Measurements from ENCODE around the gene ZC3H12D.
A peak's percentile ranks its signal among the peaks of the same experiment; 100 is the strongest.

ZC3H12D gene

GRCh38 chr6:149443411-149444181, 41.2 kb downstream of the ZC3H12D start:
- no peak for DNase-seq (ENCODE audit: low read depth, low spot score)

GRCh38 chr6:149441740-149442139, 43.1 kb downstream of the ZC3H12D start:
- DNase-seq (ENCODE audit: low read depth, low spot score), result no peak

GRCh38 chr6:149440735-149441671, 43.8 kb downstream of the ZC3H12D start:
- no peak for DNase-seq (ENCODE audit: low read depth, low spot score)

GRCh38 chr6:149439626-149440025, 45.2 kb downstream of the ZC3H12D start:
- no peak for DNase-seq (ENCODE audit: low read depth, low spot score)

- no peak for DNase-seq (ENCODE audit: low read depth, low spot score)
Observed at GRCh38 chr6:149438855-149439254, 46.0 kb downstream of the ZC3H12D start.

GRCh38 chr6:149437212-149437611, 47.6 kb downstream of the ZC3H12D start:
- peak; percentile 21 for DNase-seq (ENCODE audit: low read depth, low spot score)

GRCh38 chr6:149436647-149437046, 48.2 kb downstream of the ZC3H12D start:
- DNase-seq (ENCODE audit: low read depth, low spot score), result no peak

GRCh38 chr6:149435919-149436586, 48.8 kb downstream of the ZC3H12D start:
- DNase-seq (ENCODE audit: low read depth, low spot score), result no peak

GRCh38 chr6:149433881-149434280, 50.9 kb downstream of the ZC3H12D start:
- no peak for DNase-seq (ENCODE audit: low read depth, low spot score)

- no peak for DNase-seq (ENCODE audit: low read depth, low spot score)
Observed at GRCh38 chr6:149433405-149433804, 51.4 kb downstream of the ZC3H12D start.

- DNase-seq (ENCODE audit: low read depth, low spot score), result peak; percentile 94
Observed at GRCh38 chr6:149431905-149432775, 52.7 kb downstream of the ZC3H12D start.

- DNase-seq (ENCODE audit: low read depth, low spot score), result no peak
Observed at GRCh38 chr6:149429427-149430360, 55.1 kb downstream of the ZC3H12D start.

GRCh38 chr6:149428606-149429005, 56.2 kb downstream of the ZC3H12D start:
- DNase-seq (ENCODE audit: low read depth, low spot score), result no peak

- no peak for DNase-seq (ENCODE audit: low read depth, low spot score)
Observed at GRCh38 chr6:149425754-149426153, 59.1 kb downstream of the ZC3H12D start.

GRCh38 chr6:149425224-149425623, 59.6 kb downstream of the ZC3H12D start:
- no peak for DNase-seq (ENCODE audit: low read depth, low spot score)

GRCh38 chr6:149423964-149424440, 60.8 kb downstream of the ZC3H12D start:
- peak; percentile 27 for DNase-seq (ENCODE audit: low read depth, low spot score)

- DNase-seq (ENCODE audit: low read depth, low spot score), result no peak
Observed at GRCh38 chr6:149422581-149422980, 62.2 kb downstream of the ZC3H12D start.

- no peak for DNase-seq (ENCODE audit: low read depth, low spot score)
Observed at GRCh38 chr6:149421132-149421531, 63.7 kb downstream of the ZC3H12D start.

GRCh38 chr6:149419696-149420404, 65.0 kb downstream of the ZC3H12D start:
- no peak for DNase-seq (ENCODE audit: low read depth, low spot score)
